GM21786 (cell line): ENCODE measurements around the gene NT5DC4.

ENCODE experiments used
- ATAC-seq: cut with Tn5 transposase; IDR thresholded peaks from one replicate; pipeline ENCODE4 v1.9.1; 2021; ENCODE audit not compliant: unreplicated experiment

The NT5DC4 gene

DNA sequence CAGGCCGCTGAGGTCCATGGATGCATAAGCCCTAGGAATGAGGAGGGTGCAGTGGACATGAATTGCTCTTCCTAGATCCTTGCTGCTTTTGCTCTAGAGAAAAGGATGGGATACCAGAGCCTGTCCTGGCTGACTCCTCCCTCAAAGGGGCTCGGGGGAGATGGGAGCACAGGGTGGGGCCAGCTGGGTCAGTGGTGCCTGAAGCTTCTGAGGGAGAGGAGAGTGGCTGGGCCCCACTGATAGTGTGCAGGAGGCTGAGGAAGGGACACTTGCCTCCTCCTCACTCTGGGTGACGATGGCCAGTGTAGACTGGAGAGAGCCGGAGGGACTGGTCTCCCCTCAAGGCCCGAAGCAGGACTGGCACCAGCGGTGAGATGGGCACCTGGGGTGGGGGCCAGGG lies at the start of gene NT5DC4:
TSS of gene NT5DC4 (plus strand) at position 236 of the 400 bp plus-strand sequence. CDS start at position 296, 60 bp downstream.
- ATAC-seq: no peak

GRCh38 chr2:112671801-112672200 lies 49.0 kb upstream of the NT5DC4 start:
- ATAC-seq: no peak

DNA sequence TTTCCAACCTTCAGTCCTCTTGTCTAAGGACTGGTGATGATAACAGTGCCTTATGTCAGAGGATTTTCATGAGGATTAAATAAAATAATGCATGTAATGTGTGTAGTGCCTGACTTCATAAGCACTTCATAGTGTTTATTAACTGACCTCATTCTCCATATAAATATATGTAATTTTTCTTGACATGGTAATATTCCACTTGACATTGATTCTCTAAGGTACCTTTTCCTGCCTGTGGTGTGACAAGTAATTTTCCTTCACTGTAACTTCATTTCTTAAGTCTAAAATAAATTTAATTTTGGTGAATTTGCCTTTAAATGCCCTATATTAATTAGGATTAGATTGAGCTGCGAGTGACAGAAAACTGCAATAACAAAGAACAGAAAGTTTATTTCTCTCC lies 47.8 kb upstream of the NT5DC4 start:
- no peak for ATAC-seq

GRCh38 chr2:112674229-112674628 lies 46.6 kb upstream of the NT5DC4 start:
- ATAC-seq: no peak

DNA sequence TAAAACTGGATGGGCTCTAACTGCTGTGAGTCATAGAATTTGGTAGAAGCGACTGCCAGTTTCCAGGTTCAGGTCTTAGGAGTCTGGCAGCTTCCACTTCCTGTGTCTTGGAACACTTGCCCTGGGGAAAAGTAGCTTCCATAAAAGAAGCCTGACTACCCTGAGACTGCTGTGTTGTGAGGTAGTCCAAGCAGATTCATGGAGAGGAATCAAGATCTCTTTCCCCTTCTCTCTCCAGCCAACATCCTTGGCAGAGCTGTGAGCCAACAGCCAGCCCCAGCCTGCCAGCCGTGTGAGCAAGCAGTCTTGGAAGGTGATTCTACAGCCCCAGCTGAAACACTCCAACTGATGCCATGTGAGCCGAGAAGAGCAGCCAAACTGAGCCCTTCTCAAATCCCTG lies 41.3 kb upstream of the NT5DC4 start:
- ATAC-seq: no peak

- ATAC-seq: no peak
Measured at GRCh38 chr2:112680666-112681101, 40.1 kb upstream of the NT5DC4 start.

- ATAC-seq: no peak
Measured at GRCh38 chr2:112682101-112682500, 38.7 kb upstream of the NT5DC4 start.

DNA sequence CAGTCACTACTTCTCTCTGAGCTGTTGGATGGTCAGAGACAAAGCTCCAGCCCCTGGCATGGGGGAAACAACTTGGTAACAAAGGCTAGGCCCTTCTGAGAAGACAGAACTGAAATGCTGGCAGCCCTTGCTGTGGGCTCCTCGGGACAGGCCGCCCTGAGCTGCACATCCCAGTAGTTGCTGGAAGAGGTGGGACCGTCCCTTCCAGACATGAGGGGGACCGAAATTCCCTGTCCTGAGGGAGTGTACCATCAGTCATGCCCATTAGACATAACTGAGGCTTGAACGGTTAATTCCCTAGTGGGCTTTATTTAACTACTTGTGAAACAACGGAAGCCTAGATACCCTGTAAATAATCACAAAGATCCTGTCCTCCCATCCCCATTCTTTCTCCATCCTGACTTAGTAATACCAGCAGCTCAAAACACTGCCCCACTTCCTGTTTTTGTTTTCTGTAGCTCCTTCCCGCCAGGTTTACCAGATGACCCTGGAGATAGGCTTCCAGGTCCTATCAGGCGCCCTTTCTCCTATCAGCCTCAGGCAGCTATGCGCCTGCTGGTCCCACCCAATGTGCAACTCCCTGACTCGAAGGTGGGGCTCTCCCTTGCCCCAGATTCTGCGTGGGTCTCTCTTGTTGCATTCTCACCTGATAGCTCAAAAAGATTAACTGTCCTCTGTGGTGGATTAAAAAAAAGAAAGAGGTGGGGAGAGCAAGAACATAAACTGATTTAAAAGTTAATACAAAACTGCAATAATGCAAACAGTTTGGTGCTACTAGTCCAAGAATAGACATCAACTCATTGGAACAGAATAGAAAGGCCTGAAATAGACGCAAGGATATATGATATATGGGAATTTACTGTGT lies 37.0 kb upstream of the NT5DC4 start:
- ATAC-seq: no peak

DNA sequence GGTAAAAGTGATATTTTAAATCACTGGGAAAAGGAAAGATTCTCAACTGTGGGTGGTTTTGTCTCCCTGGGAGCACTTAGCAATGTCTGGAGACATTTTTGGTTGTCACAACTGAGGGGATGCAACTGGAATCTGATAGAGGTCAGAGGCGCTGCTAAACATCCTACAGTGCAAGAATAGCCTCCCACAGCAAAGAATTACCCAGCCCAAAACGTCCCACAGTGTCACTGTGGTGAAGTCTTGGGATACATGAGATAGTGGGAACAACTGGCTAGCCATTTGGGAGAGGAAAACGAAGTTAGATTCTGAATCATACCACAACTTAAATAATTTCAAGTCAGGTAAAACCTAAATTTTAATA lies 36.4 kb upstream of the NT5DC4 start:
- no peak for ATAC-seq

- no peak for ATAC-seq
Measured at GRCh38 chr2:112685271-112685884, 35.4 kb upstream of the NT5DC4 start.

- ATAC-seq: no peak
Measured at GRCh38 chr2:112686348-112687217, 34.2 kb upstream of the NT5DC4 start.

DNA sequence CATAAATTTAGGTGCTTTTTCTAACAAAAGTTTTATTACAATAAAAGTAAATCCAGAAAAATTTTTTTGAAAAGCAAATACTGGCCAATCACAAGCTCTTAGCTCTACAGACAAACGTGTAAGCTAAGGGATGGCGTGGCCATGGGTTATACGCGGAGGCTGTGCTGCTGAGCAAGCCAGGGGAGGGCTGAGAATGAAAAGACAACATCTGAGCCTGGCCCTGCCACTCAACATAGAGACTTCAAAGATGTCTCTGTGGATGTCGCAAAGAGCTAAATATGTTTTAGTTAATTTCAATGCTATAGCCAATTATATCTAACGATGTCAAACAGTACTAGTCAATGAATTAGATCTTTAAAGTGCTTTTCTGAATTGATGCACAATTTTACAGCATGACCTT lies 33.3 kb upstream of the NT5DC4 start:
- no peak for ATAC-seq

DNA sequence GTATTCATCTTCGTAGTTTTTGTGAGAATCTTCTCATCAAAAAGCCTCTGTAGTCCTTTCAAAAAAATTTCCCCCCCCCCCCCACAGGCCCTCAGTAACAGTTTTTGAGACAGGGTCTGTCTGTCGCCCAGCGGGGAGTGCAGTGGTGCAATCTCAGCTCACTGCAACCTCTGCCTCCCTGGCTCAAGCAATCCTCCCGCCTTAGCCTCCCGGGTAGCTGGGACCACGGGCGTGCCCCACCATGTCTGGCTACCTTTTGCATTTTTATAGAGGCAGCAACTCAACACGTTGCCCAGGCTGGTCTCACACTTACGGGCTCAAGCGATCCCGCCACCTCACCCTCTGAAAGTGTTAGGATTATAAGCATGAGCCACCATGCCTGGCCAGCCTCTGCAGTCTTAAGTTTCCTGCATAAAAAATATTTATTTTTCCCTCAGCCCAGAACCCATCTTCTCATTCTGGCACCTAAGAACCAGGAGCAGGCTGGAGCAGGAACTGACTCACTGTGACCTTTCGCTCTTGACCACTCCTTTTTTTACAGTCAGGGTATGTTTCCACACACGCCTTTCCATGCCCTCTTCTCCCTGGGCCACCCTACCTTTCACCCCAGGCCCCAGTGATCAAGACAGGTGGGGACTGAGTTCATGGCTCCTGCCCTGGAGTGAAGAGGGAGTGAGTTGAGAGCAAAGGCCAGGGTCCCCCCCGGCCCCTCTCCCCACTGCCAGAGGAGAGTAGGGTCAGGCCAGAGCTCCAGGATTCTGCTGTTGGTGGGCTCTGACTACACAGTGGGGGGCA lies 32.5 kb upstream of the NT5DC4 start:
- ATAC-seq: no peak

DNA sequence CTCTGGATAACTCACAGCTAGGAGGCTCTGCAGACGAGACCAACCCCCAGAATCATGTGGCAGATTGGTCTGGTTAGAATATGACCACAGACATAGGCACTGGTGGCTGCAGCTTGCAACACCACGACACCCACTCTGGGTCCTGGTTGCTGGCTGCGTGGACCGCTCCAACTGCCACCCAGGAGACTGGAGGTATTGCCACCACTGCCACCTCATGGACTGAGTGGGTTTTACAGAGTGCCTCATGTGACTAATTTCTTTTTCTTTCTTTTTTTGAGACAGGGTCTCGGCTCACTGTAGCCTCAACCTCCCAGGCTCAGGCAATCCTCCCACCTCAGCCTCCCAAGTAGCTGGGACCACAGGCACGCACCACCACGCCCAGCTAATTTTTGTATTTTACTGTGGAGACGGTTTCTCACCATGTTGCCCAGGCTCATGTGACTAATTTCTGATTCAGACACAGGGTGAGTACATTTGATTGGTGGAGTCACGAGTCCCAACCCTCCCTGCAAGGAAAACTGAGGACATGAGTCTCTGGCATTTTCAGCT lies 29.9 kb upstream of the NT5DC4 start:
- no peak for ATAC-seq

GRCh38 chr2:112691881-112692281 lies 28.9 kb upstream of the NT5DC4 start:
- no peak for ATAC-seq

- ATAC-seq: peak; percentile 86
Measured at GRCh38 chr2:112692495-112692911, 28.3 kb upstream of the NT5DC4 start.

- ATAC-seq: no peak
Measured at GRCh38 chr2:112692918-112693317, 27.9 kb upstream of the NT5DC4 start.

GRCh38 chr2:112693596-112693995 lies 27.2 kb upstream of the NT5DC4 start:
- ATAC-seq: no peak

DNA sequence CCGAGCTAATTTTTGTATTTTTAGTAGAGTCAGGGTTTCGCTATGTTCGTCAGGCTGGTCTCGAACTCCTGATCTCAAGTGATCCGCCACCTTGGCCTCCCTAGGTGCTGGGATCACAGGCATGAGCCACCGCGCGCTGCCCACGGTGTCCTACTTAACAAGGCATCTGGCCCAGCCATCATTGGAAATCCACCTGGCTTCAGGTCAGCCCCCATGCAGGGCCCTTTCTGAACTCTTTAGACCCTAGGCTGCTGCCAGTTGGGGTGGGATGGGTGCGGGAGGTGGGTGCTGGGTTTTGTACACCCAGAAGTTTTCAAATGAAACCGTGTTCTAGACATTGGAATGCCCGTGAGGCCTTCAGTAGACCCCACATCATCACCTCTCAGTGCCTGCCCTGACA lies 26.6 kb upstream of the NT5DC4 start:
- no peak for ATAC-seq

- ATAC-seq: no peak
Measured at GRCh38 chr2:112698834-112699515, 21.8 kb upstream of the NT5DC4 start.
